Spleen (tissue), 7 donors: ENCODE results near the gene EXOC6B.

ENCODE experiments used
- CTCF ChIP-seq, 11 experiments: fragments of 200-600 bp in 7 of 11; fragments of 450-650 bp in 4 of 11; sonication (generic) in 4 of 11; IDR thresholded peaks in 8 of 11; conservative IDR thresholded peaks in 3 of 11; 1 replicate in 7 of 11; 2 replicates in 4 of 11; pipeline versions ENCODE4 v1.4.0 to v1.8.0; 2016 to 2021; ENCODE audit warnings: antibody characterized with exemption in 11 of 11, inconsistent platforms in 4 of 11, mild to moderate bottlenecking in 1 of 11
- POLR2A ChIP-seq, 3 donors: fragments of 450-650 bp; IDR thresholded peaks; one replicate each; pipeline ENCODE4 v1.5.1; 2017; ENCODE audit warnings: antibody characterized with exemption in 3 of 3, mild to moderate bottlenecking in 1 of 3
- donor health status: DM: no; HTN: no; CAD: no; lungs with moderate emphysema.
- donor health status: DM: no; HTN: no; CAD: no.
- donor health status: DM: no; HTN: no; CAD: no.

GRCh38 chr2:72555943-72556342, 269.9 kb downstream of the EXOC6B start:
- TF ChIP-seq POLR2A (IDR thresholded peaks at IDR 0.05) (no peak), CTCF (IDR thresholded peaks at IDR 0.05 in 8 of 11, conservative IDR thresholded peaks at IDR 0.05 in 3 of 11) (no peak)
